ENCODE measurements around the gene LRP1-AS.

LRP1-AS gene

DNA sequence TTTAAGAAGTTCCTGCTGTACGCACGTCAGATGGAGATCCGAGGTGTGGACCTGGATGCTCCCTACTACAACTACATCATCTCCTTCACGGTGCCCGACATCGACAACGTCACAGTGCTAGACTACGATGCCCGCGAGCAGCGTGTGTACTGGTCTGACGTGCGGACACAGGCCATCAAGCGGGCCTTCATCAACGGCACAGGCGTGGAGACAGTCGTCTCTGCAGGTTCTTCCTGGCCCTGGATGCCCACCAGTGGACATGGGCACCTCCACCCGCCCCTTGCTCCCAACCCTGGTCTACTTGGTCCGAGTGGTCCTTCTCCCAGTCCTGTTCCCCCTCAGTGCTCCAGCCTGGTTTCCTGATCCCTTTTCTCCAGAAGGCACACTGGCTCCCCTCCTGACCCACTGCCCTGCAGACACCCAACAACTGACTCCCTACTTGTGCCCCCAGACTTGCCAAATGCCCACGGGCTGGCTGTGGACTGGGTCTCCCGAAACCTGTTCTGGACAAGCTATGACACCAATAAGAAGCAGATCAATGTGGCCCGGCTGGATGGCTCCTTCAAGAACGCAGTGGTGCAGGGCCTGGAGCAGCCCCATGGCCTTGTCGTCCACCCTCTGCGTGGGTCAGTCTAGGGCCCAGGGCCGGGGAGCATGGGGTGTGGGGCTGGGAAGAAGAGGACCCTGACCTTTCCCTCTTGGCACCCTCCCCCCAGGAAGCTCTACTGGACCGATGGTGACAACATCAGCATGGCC, 32.1 kb upstream of the LRP1-AS start:
- DNase-seq = no peak

DNA sequence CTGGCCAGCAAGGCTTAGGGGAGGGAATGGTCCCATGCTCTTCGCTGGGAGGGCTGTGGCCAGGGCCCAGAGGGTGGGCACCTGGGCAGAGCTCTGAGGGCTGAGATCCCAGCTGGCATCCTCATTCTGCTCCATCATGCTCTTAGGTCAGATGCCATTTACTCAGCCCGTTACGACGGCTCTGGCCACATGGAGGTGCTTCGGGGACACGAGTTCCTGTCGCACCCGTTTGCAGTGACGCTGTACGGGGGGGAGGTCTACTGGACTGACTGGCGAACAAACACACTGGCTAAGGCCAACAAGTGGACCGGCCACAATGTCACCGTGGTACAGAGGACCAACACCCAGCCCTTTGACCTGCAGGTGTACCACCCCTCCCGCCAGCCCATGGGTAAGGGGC, 30.8 kb upstream of the LRP1-AS start:
- no peak for DNase-seq

DNA sequence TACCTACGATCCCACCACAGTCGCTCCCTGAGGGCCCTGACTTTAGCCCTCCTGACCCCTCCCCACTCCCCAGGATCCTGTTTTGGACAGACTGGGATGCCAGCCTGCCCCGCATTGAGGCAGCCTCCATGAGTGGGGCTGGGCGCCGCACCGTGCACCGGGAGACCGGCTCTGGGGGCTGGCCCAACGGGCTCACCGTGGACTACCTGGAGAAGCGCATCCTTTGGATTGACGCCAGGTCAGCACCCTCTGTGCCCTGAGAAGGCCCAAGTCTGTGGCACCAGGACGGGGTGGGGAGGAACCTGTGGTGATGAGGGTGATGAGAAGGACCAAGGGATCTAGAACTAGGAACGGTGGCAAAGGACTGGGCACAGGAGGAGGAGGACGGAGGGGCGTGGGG, 29.9 kb upstream of the LRP1-AS start:
- no peak for DNase-seq

DNA sequence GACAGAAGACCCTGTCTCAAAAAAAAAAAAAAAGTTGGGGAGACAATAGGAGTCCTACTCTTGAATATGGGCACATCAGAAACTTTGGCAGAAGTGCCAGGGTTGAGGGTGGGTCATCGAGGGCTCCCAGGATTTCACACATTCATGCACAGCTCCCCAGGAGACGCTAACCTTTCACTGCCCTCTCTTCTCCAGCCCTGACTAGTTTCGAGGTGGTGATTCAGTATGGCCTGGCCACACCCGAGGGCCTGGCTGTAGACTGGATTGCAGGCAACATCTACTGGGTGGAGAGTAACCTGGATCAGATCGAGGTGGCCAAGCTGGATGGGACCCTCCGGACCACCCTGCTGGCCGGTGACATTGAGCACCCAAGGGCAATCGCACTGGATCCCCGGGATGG, 29.4 kb upstream of the LRP1-AS start:
- DNase-seq = no peak

DNA sequence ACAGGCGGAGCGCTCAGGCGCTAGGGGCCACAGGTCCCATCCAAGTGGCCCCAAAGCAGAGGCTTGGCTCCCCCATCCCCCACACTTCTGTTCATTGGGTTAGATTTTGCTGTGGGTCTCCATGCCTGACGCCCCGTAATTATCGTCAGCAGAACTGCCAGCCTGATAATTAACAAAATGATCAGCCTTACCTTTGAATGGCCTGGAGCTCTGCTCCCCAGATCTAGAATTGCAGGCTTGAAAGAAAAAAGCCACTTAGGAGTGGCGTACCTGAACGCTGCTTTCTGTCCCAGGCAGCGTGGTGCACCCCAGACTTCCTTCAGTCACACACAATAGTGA, 28.7 kb upstream of the LRP1-AS start:
- DNase-seq = no peak

DNA sequence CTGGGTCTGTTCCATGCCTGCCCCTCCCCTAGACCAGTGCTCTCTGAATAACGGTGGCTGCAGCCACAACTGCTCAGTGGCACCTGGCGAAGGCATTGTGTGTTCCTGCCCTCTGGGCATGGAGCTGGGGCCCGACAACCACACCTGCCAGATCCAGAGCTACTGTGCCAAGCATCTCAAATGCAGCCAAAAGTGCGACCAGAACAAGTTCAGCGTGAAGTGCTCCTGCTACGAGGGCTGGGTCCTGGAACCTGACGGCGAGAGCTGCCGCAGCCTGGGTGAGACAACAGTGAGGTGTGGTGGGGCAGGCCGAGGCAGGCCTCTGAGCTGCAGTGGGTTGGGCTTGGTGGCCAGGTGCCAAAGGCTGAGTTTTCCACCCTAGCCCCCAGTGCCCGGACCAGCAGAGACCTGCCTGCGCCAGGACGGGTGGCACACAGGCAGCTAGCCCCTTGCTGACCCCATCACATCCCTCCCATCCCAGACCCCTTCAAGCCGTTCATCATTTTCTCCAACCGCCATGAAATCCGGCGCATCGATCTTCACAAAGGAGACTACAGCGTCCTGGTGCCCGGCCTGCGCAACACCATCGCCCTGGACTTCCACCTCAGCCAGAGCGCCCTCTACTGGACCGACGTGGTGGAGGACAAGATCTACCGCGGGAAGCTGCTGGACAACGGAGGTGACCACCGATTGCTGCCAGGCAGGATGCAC, 28.2 kb upstream of the LRP1-AS start:
- DNase-seq = peak; percentile 48

DNA sequence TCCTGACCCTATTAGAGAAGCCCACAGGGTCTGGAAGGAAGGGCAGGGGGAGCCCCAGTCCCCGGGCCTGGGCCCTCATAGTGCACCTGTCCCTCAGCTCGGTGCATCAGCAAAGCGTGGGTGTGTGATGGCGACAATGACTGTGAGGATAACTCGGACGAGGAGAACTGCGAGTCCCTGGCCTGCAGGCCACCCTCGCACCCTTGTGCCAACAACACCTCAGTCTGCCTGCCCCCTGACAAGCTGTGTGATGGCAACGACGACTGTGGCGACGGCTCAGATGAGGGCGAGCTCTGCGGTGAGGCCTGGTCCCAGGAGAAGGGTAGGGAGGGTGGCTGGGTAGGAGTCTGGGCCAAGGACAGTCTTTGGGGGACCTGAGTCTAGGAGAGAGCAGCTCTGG, 26.3 kb upstream of the LRP1-AS start:
- DNase-seq = no peak

DNA sequence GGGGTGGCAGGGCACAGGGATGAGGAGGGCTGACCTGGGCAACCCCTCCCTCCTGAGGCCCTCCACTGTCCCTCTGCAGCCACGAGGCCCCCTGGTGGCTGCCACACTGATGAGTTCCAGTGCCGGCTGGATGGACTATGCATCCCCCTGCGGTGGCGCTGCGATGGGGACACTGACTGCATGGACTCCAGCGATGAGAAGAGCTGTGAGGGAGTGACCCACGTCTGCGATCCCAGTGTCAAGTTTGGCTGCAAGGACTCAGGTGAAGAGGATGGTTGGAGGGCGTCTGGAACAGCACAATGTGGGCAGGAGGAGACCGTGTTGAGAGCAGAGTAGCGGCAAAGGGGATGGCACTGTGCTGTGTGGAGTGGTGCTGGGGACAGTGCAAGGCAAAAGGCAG, 25.7 kb upstream of the LRP1-AS start:
- DNase-seq = peak; percentile 11

DNA sequence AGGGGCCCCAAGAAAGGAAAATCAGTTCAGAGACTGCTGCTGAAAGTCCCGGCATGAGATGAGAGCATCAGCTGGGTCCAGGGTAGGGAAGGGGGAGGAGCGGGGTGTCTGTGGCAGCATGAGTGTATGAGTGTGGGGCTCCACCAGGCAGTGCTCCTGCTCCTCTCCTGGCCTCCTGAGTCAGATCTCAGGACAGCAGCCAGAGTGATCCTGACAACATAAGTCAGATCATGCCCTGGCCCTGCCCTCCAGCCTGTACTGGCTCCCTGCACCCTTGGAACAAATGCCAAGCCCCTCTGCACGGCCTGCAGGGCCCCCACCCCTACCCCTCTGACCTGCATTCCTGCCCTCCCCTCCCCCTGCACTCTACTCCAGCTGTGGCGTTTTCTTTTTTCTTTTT, 24.2 kb upstream of the LRP1-AS start:
- no peak for DNase-seq

DNA sequence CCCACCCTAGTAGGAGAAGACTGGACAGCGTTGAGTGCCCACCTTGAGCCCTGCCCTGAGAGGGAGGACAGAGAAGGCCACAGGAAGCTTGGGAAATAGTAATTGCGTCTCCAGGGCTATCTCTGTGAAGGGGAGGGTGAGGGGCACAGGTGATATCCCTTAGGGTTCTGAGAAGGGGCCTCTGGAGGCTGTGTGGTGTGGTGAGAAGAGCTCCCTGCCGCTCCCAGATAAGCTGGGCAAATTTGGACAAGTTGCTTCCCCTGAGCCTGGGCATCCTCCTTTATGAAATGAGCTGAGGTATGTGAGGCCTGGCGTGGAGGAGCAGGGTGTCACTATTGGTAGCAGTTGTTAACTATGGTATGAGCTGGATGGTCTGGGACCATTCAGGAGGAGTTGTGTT, 23.5 kb upstream of the LRP1-AS start:
- DNase-seq = no peak

DNA sequence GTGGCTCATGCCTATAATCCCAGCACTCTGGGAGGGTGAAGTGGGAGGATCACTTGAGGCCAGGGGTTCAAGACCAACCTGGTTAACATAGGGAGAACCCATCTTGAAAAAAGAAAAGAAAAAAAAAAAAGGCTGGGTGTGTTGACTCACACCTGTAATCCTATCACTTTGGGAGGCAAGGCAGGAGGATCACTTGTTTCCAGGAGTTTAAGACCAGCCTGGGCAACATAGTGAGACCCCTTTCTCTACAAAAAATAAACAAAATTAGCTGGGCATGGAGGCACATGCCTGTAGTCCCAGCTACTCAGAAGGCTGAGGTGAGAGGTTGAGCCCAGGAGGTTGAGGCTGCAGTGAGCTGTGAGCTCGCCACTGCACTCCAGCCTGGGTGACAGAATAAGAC, 23.0 kb upstream of the LRP1-AS start:
- no peak for DNase-seq

DNA sequence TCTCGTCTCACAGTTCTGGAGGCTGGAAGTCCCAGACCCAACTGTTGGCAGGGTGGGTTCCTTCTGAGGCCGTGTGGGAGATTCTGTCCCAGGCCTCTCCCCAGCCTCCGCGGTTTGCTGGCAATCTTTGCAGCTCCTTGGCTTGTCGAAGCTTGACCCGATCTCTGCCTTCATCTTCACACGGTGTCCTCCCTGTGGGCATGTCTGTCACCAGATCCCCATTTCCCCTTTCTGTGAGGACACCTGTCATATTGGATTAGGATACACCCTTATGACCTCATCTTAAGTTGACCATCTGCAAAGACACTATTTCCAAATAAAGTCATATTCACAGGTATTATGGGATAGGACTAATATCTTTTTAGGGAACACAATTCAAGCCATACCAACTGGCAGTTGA, 22.6 kb upstream of the LRP1-AS start:
- DNase-seq = no peak

DNA sequence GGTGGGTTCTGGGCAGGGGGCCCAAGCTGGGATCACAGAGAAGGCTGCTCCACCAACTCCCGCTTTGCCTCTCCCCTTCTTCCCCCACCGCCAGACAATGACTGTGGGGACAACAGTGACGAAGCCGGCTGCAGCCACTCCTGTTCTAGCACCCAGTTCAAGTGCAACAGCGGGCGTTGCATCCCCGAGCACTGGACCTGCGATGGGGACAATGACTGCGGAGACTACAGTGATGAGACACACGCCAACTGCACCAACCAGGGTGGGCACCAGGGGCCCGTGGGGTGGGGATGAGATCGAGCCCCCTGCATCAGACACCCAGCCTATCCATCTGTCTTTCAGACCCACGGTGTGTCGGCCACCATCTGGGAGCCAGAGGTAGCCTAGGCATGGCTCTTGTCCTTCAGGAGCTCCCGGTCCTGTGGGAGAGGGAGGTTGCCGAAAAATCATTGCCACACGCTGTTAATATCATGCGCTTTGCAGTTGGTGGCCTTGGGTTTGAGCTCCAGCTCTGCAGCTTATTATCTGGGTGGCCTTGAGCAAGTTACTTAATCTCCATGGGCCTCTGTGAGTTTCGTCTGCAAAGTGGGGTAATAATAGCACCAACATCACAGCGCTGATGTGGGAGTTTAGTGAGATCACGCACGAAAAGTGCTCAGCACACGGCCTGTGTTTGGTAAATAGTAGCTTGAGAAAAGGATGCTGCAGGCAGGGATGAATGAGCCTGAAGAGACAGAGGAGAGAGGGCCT, 21.8 kb upstream of the LRP1-AS start:
- DNase-seq = no peak

DNA sequence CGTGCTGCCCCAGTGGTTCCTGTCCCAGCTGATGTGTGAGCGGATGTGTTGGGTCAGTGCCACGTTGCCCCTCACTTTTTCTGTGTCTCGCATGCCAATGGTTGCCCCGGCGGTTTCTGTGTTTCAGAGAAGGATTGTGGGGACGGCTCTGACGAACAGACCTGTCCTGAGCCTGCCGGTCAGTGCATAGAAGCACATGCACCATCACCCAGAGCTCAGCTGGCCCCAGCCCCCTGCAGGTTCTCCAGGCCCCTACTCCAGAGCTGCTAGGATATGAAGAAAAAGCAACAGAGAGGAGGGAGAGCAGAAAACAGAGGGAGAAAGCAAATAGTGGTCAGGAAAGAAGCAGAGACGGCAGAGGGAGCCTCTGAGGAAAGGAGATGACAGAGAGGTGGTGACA, 20.6 kb upstream of the LRP1-AS start:
- DNase-seq = no peak

DNA sequence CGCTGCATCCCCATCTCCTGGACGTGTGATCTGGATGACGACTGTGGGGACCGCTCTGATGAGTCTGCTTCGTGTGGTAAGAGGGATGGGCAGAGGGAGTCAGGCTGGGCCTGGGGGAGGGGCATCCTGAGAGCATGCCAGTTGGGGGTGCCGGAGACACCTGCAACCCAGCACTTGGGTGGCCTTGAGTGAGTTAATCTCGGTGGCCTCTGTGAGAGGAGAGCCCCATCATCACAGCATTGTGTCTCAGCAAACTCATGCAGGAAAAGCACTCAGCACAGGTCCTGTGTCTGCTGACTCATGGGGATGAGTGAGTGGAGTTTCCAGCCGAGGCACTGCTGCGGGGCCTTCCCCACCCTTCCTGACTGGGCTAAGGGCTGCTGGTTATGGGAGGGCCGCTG, 19.6 kb upstream of the LRP1-AS start:
- DNase-seq = peak; percentile 43

DNA sequence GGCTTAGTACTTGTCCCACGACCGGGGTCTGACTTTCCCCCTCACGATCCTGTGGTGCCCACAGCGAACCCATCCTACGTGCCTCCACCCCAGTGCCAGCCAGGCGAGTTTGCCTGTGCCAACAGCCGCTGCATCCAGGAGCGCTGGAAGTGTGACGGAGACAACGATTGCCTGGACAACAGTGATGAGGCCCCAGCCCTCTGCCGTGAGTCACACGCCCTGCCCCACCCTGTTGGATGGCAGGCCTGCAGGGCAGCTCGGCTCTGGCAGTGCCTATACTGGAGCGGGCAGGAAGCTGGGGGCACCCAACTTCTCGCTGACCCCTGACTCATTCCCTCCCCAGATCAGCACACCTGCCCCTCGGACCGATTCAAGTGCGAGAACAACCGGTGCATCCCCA, 18.3 kb upstream of the LRP1-AS start:
- no peak for DNase-seq

DNA sequence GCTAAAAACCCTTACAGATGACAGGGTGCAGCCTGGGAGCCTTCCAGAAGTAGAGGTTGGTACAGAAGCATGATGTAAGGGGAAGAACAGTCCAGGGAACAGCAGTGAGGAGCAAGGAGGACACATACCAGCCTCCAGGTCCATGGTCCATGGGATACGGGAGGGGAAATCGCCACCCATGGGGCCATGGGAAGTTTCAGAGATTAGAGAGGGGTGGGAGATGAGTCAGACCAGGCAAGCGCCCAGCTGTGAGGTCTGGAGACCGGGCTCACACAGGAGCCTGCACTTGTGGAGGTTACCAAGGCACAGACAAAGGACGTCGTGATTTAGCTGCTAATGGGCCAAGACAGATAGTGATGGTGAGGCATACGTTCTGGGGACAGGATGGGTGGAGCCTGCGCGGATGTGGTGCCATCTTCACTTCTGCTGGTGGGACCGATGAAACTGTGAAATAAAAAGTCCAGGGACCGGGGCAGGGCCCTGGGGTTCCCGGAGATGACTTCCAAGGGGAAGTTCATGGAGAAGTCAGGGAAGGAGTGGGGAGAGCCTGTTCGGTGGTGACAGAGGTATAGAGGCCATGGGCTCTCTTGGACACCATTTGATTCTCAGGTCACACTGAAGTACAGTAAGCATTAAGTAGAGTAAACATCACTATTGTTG, 17.7 kb upstream of the LRP1-AS start:
- DNase-seq = no peak

DNA sequence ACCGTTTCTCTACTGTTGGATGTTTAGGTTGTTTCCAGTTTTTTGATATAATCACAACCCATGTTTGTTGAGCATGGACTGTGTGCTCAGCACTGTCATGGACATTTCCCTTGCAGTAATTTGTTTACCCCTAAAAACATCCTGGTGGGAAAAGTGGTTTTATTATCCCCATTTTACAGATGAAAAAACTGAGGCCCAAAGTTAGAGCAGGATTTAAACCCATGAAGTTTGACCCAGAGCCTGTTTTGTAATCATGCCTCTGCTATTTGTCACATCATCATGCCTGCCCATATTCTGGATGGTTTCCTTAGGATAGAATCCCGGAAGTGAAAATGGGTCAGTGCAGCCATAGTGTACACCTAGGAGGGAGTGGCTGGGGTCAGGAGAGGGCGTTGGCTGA, 17.0 kb upstream of the LRP1-AS start:
- no peak for DNase-seq

DNA sequence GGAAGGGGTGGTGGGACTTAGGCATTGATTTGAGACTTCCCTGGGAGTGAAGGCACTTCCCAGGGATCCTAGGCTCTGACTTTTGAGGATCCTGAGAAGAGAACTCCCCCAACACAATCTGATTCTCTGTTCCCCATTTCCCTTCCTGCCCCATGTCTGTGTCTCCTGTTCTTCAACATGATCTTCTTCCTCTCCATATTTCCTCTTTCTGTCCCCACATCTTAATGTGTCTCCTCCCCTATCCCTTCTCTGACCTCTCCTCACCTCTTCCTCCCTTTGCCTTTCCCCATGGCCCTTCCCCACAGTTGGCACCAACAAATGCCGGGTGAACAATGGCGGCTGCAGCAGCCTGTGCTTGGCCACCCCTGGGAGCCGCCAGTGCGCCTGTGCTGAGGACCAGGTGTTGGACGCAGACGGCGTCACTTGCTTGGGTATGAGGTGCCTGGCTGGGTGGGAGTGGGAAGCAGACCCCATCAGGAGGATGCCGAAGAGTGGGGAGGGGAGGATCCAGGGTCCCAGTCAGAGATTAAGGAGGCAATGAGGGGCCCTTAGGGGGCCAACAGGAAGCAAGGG, 15.2 kb upstream of the LRP1-AS start:
- no peak for DNase-seq

DNA sequence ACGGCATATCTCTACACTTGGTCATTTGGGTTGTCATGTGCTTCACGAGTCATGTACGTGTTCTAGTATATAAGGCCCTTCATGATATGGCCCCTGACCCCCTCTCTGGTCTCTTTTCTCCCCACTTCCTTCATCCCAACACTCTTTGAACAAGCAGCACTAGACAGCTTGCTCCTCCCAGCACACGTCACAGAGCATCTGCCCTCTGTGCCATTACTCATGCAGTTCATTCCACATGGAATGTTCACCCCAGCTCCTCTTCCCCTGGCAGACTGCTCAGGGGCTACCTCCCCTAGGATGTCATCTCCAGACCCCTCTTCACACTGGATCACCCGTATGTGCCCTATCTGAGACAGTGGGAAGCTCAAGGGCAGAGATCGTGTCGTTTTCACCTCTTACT, 14.1 kb upstream of the LRP1-AS start:
- DNase-seq = no peak

DNA sequence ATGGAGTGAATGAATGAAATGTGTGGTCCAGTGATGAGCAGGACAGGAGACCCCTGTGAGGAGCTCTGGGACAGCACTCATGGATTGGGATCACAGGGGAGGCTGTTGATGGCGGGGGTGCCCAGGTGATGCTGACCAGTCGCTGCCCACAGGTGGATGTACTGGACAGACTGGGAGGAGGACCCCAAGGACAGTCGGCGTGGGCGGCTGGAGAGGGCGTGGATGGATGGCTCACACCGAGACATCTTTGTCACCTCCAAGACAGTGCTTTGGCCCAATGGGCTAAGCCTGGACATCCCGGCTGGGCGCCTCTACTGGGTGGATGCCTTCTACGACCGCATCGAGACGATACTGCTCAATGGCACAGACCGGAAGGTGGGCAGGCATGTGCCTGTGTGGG, 13.3 kb upstream of the LRP1-AS start:
- no peak for DNase-seq

DNA sequence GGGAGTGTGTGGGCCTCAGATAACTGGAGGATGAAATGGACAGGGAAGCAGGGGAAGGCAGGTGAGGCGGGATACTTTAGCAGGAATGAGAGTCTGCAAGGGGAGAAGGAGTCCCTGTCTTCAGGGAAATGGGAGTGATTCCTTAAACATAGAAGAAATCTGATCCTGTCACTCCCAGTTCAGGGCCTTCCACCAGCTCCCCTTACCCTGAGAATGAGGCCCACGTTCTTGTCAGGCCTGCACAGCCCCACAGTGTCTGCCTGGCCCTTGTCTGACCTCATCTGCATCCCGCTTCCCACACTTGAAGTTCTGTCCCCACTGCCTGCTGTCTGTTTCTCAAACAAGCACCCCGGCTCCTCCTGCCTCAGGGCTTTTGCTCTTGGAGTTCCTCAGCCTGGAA, 12.6 kb upstream of the LRP1-AS start:
- no peak for DNase-seq

DNA sequence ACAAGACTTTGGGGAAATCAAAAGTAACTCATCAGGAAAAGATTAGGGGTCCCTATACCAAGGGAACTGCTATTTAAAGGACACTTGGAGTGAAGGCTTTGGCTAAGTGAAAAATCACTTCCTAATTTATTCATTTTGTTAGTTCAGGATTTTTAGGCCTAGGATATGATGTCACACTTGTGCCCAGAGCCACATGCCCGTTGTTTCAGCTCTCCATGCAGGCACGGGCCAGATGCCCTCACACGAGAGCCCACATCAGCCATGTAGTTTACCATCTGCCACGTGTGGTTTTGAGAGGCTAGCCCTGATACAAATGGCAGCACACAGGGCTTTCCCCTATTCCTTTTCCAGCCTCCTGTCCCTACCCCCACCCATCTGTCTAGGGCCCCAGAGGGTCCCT, 11.9 kb upstream of the LRP1-AS start:
- DNase-seq = no peak

Data from activated CD4-positive, alpha-beta T cell treated with anti-CD3 and anti-CD28 coated beads, Interleukin-10, Interleukin-2, amounts not matched to agents 100 ng/mL and 50 ng/mL, durations not matched to agents 16 hours and 8 hours (primary cell).